Hematopoietic multipotent progenitor cell treated with erythropoietin and hydrocortisone succinate and interleukin-3 and kit ligand, for 15 days (in vitro differentiated cells): Measurements from ENCODE around the gene CTDSP1.
A peak's percentile ranks its signal among the peaks of the same experiment; 100 is the strongest.

Experiments
- DNase-seq: peaks from one replicate; pipeline ENCODE4 v3.0.0-alpha.2; 2015; ENCODE audit warnings: low spot score

CTDSP1 gene

GRCh38 chr2:218399391-218400166 lies at the start of gene CTDSP1:
Gene CTDSP1, plus strand, starts transcription at chr2:218399868. Its CDS starts 223 bp downstream, at chr2:218400091.
- DNase-seq, result peak; percentile 85

GRCh38 chr2:218354045-218354444 lies 45.6 kb upstream of the CTDSP1 start:
- DNase-seq, result no peak

GRCh38 chr2:218354850-218355443 lies 44.7 kb upstream of the CTDSP1 start:
- no peak for DNase-seq

- DNase-seq, result no peak
Measured at GRCh38 chr2:218357236-218358177, 42.2 kb upstream of the CTDSP1 start.

- no peak for DNase-seq
Measured at GRCh38 chr2:218360453-218360852, 39.2 kb upstream of the CTDSP1 start.

GRCh38 chr2:218362606-218363005 lies 37.1 kb upstream of the CTDSP1 start:
- DNase-seq, result no peak

GRCh38 chr2:218363736-218364135 lies 35.9 kb upstream of the CTDSP1 start:
- DNase-seq, result no peak

- no peak for DNase-seq
Measured at GRCh38 chr2:218364196-218364595, 35.5 kb upstream of the CTDSP1 start.

GRCh38 chr2:218366621-218367414 lies 32.9 kb upstream of the CTDSP1 start:
- no peak for DNase-seq

GRCh38 chr2:218367415-218368149 lies 32.1 kb upstream of the CTDSP1 start:
- DNase-seq, result peak; percentile 55

- no peak for DNase-seq
Measured at GRCh38 chr2:218368150-218368528, 31.5 kb upstream of the CTDSP1 start.

- no peak for DNase-seq
Measured at GRCh38 chr2:218368621-218369153, 31.0 kb upstream of the CTDSP1 start.

- DNase-seq, result no peak
Measured at GRCh38 chr2:218369330-218369729, 30.3 kb upstream of the CTDSP1 start.

GRCh38 chr2:218370410-218371063 lies 29.1 kb upstream of the CTDSP1 start:
- no peak for DNase-seq

GRCh38 chr2:218371983-218372350 lies 27.7 kb upstream of the CTDSP1 start:
- DNase-seq, result no peak

- no peak for DNase-seq
Measured at GRCh38 chr2:218374795-218375194, 24.9 kb upstream of the CTDSP1 start.

GRCh38 chr2:218375212-218375611 lies 24.5 kb upstream of the CTDSP1 start:
- no peak for DNase-seq

- no peak for DNase-seq
Measured at GRCh38 chr2:218378053-218378452, 21.6 kb upstream of the CTDSP1 start.

- no peak for DNase-seq
Measured at GRCh38 chr2:218381916-218382366, 17.7 kb upstream of the CTDSP1 start, which contains the start of gene SLC11A1. Gene SLC11A1, plus strand, starts transcription at chr2:218382273. Its CDS starts 96 bp downstream, at chr2:218382369.

GRCh38 chr2:218382785-218383184 lies 16.9 kb upstream of the CTDSP1 start:
- no peak for DNase-seq
